NCI-H510A treated with DMSO at 0.1 percent for 48 hours (cell line): ENCODE results near the gene VAX1.
"Not testable (repeated sequence)": the region's sequence is repeated elsewhere in the genome, so short reads cannot be mapped to it uniquely, and the experiment has no call there.

Experiments
- DNase-seq: peaks from one replicate; lab custom pipeline; 2025; lab: John Stamatoyannopoulos, UW

VAX1 gene

GRCh38 chr10:117134306-117135025 lies 3.6 kb downstream of the VAX1 start:
- no peak for DNase-seq

- DNase-seq, result no peak
Measured at GRCh38 chr10:117134056-117134305, 4.1 kb downstream of the VAX1 start.

- DNase-seq, result no peak
Measured at GRCh38 chr10:117133273-117134055, 4.6 kb downstream of the VAX1 start.

GRCh38 chr10:117132751-117133231 lies 5.3 kb downstream of the VAX1 start:
- no peak for DNase-seq

- DNase-seq, result no peak
Measured at GRCh38 chr10:117131376-117132327, 6.4 kb downstream of the VAX1 start.

GRCh38 chr10:117130862-117131375 lies 7.2 kb downstream of the VAX1 start:
- no peak for DNase-seq

- DNase-seq, result no peak
Measured at GRCh38 chr10:117130346-117130745, 7.7 kb downstream of the VAX1 start.

GRCh38 chr10:117126645-117127044 lies 11.4 kb downstream of the VAX1 start:
- not testable (repeated sequence) for DNase-seq

GRCh38 chr10:117126034-117126433 lies 12.0 kb downstream of the VAX1 start:
- no peak for DNase-seq

GRCh38 chr10:117112220-117112619 lies 25.9 kb downstream of the VAX1 start:
- DNase-seq, result no peak

GRCh38 chr10:117107238-117107637 lies 30.8 kb downstream of the VAX1 start:
- no peak for DNase-seq

GRCh38 chr10:117096599-117097201 lies 41.4 kb downstream of the VAX1 start:
- DNase-seq, result no peak

GRCh38 chr10:117094856-117095255 lies 43.2 kb downstream of the VAX1 start:
- DNase-seq, result no peak

GRCh38 chr10:117092386-117092785 lies 45.7 kb downstream of the VAX1 start:
- no peak for DNase-seq

- DNase-seq, result no peak
Measured at GRCh38 chr10:117090834-117091233, 47.2 kb downstream of the VAX1 start.

- no peak for DNase-seq
Measured at GRCh38 chr10:117087521-117087920, 50.5 kb downstream of the VAX1 start.

GRCh38 chr10:117086546-117086945 lies 51.5 kb downstream of the VAX1 start:
- no peak for DNase-seq

- DNase-seq, result not testable (repeated sequence)
Measured at GRCh38 chr10:117084421-117085246, 53.4 kb downstream of the VAX1 start.
